ENCODE data around the gene SPG7.

- TF ChIP-seq, protein P1, sequence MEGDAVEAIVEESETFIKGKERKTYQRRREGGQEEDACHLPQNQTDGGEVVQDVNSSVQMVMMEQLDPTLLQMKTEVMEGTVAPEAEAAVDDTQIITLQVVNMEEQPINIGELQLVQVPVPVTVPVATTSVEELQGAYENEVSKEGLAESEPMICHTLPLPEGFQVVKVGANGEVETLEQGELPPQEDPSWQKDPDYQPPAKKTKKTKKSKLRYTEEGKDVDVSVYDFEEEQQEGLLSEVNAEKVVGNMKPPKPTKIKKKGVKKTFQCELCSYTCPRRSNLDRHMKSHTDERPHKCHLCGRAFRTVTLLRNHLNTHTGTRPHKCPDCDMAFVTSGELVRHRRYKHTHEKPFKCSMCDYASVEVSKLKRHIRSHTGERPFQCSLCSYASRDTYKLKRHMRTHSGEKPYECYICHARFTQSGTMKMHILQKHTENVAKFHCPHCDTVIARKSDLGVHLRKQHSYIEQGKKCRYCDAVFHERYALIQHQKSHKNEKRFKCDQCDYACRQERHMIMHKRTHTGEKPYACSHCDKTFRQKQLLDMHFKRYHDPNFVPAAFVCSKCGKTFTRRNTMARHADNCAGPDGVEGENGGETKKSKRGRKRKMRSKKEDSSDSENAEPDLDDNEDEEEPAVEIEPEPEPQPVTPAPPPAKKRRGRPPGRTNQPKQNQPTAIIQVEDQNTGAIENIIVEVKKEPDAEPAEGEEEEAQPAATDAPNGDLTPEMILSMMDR (conservative IDR thresholded peaks at IDR 0.05; ENCODE audit: low read depth, low read length), result no peak
- TF ChIP-seq POLR2A (IDR thresholded peaks at IDR 0.05; ENCODE audit: low read depth, low read length) (no peak), NFE2L2 (IDR thresholded peaks at IDR 0.05; ENCODE audit: low read depth, low read length) (no peak), RAD21 (IDR thresholded peaks at IDR 0.05; ENCODE audit: low read length) (no peak), SMC3 (IDR thresholded peaks at IDR 0.05; ENCODE audit: low read depth, low read length) (no peak), MXI1 (IDR thresholded peaks at IDR 0.05; ENCODE audit: borderline replicate concordance, low read depth, low read length) (no peak), RCOR1 (IDR thresholded peaks at IDR 0.05; ENCODE audit: insufficient replicate concordance, low read length) (no peak), MAZ (IDR thresholded peaks at IDR 0.05; ENCODE audit: borderline replicate concordance, low read depth, low read length) (no peak), ELK1 (IDR thresholded peaks at IDR 0.05; ENCODE audit: borderline replicate concordance, low read depth, low read length) (no peak), CHD1 (IDR thresholded peaks at IDR 0.05; ENCODE audit: low read depth, low read length) (no peak)
These were observed 8.9 kb downstream of the SPG7 start for GRCh38 chr16:89517128-89517527.

Data from IMR-90 (cell line).